ENCODE data around the gene RNU6-9.
A peak's percentile ranks its signal among the peaks of the same experiment; 100 is the strongest.
"Not testable (repeated sequence)": the region's sequence is repeated elsewhere in the genome, so short reads cannot be mapped to it uniquely, and the experiment has no call there.

Gene RNU6-9

GRCh38 chr19:878751-879561 lies 14.3 kb upstream of the RNU6-9 start:
- DNase-seq, result not testable (repeated sequence)

GRCh38 chr19:879711-880438 lies 13.4 kb upstream of the RNU6-9 start:
- DNase-seq, result no peak

GRCh38 chr19:881385-882071 lies 11.8 kb upstream of the RNU6-9 start:
- no peak for DNase-seq

GRCh38 chr19:882871-883497 lies 10.3 kb upstream of the RNU6-9 start:
- DNase-seq, result no peak

- no peak for DNase-seq
Observed at GRCh38 chr19:883661-884211, 9.5 kb upstream of the RNU6-9 start.

- no peak for DNase-seq
Observed at GRCh38 chr19:884420-885211, 8.7 kb upstream of the RNU6-9 start.

- no peak for DNase-seq
Observed at GRCh38 chr19:885536-886224, 7.6 kb upstream of the RNU6-9 start.

GRCh38 chr19:887072-887471 lies 6.2 kb upstream of the RNU6-9 start:
- no peak for DNase-seq

GRCh38 chr19:887599-887998 lies 5.7 kb upstream of the RNU6-9 start:
- no peak for DNase-seq

- DNase-seq, result peak; percentile 69
Observed at GRCh38 chr19:888581-889385, 4.5 kb upstream of the RNU6-9 start.

GRCh38 chr19:889662-890295 lies 3.5 kb upstream of the RNU6-9 start:
- DNase-seq, result no peak

- no peak for DNase-seq
Observed at GRCh38 chr19:890831-891230, 2.5 kb upstream of the RNU6-9 start.

- peak; percentile 33 for DNase-seq
Observed at GRCh38 chr19:891421-892200, 1.7 kb upstream of the RNU6-9 start.

- DNase-seq, result no peak
Observed at GRCh38 chr19:892243-892893, 916 bp upstream of the RNU6-9 start.

- no peak for DNase-seq
Observed at GRCh38 chr19:896434-896833, 3.1 kb downstream of the RNU6-9 start.

- DNase-seq, result no peak
Observed at GRCh38 chr19:896999-897398, 3.7 kb downstream of the RNU6-9 start.

GRCh38 chr19:897442-898039 lies 4.3 kb downstream of the RNU6-9 start:
- no peak for DNase-seq

- DNase-seq, result peak; percentile 58
Observed at GRCh38 chr19:898663-899062, 5.4 kb downstream of the RNU6-9 start.

Measured in CD4-positive, alpha-beta T cell treated with Interferon gamma for 1 hour (primary cell).